Brain microvascular endothelial cell (primary cell): ENCODE data around the gene CLNS1A.
"Not testable (repeated sequence)": the region's sequence is repeated elsewhere in the genome, so short reads cannot be mapped to it uniquely, and the experiment has no call there.

Experiments
- DNase-seq: peaks from one replicate; pipeline ENCODE4 v3.0.0-alpha.2; 2020
- H3K27ac ChIP-seq: fragments of 250-450 bp; sonication (Bioruptor Pico); 2 replicates; pipeline ENCODE4 v1.5.1; 2020; ENCODE audit warnings: mild to moderate bottlenecking, moderate library complexity
- H3K27me3 ChIP-seq: fragments of 250-450 bp; sonication (Bioruptor Pico); replicated peaks from 2 replicates; pipeline ENCODE4 v1.5.1; 2020; ENCODE audit warnings: mild to moderate bottlenecking
- H3K36me3 ChIP-seq: fragments of 250-450 bp; sonication (Bioruptor Pico); replicated peaks from 2 replicates; pipeline ENCODE4 v1.5.1; 2020; ENCODE audit warnings: mild to moderate bottlenecking
- H3K4me3 ChIP-seq: 2 replicates; pipeline ENCODE4 v1.5.1; 2011; ENCODE audit warnings: low read depth, mild to moderate bottlenecking, control low read depth, low read length, moderate library complexity
- CTCF ChIP-seq: IDR thresholded peaks from 2 replicates; pipeline ENCODE4 v1.5.1; 2011; ENCODE audit warnings: low read depth, mild to moderate bottlenecking, moderate library complexity, low read length, control low read depth, inconsistent platforms; ENCODE audit errors: missing control alignments
- in situ Hi-C: cut with HindIII; loops from 2 replicates; pipeline ENCODE4 v1.10.0; 2017; ENCODE audit warnings: low sequenced_read_pairs, low pct_ligation_motif_present

The CLNS1A gene

GRCh38 chr11:77580712-77581337, 56.8 kb downstream of the CLNS1A start:
- DNase-seq: no peak
- no peak overlapping the region for H3K27ac ChIP-seq
- TF ChIP-seq CTCF: no peak
- H3K36me3 ChIP-seq: no peaks in the 10 kb centered on the region
- no peaks in the 10 kb centered on the region for H3K27me3 ChIP-seq
- in situ Hi-C loops: no loop called here
- no peak overlapping the region for H3K4me3 ChIP-seq

- in situ Hi-C loops, DNase-seq: not testable (repeated sequence)
Measured at GRCh38 chr11:77575428-77575827, 62.2 kb downstream of the CLNS1A start.

GRCh38 chr11:77570896-77571295, 66.7 kb downstream of the CLNS1A start:
- H3K36me3 ChIP-seq, H3K27ac ChIP-seq, DNase-seq, H3K27me3 ChIP-seq, H3K4me3 ChIP-seq, in situ Hi-C loops: not testable (repeated sequence)

More at GRCh38 chr11:77575428-77575827, 62.2 kb downstream of the CLNS1A start:
- H3K27me3 ChIP-seq, H3K27ac ChIP-seq, H3K36me3 ChIP-seq, H3K4me3 ChIP-seq: not testable (repeated sequence)

- TF ChIP-seq CTCF: no peak
- H3K27ac ChIP-seq: no peak overlapping the region
- no peak overlapping the region for H3K4me3 ChIP-seq
- no peak for DNase-seq
- no peaks in the 10 kb centered on the region for H3K36me3 ChIP-seq
- H3K27me3 ChIP-seq: no peaks in the 10 kb centered on the region
- in situ Hi-C loops: no loop called here
Measured at GRCh38 chr11:77569676-77570070, 67.9 kb downstream of the CLNS1A start.

- no peak for TF ChIP-seq CTCF
- no peak overlapping the region for H3K27ac ChIP-seq
- in situ Hi-C loops: no loop called here
- no peak overlapping the region for H3K4me3 ChIP-seq
- DNase-seq: no peak
- H3K27me3 ChIP-seq: no peaks in the 10 kb centered on the region
- H3K36me3 ChIP-seq: no peaks in the 10 kb centered on the region
Measured at GRCh38 chr11:77568916-77569675, 68.5 kb downstream of the CLNS1A start.

GRCh38 chr11:77568306-77568705, 69.3 kb downstream of the CLNS1A start:
- H3K36me3 ChIP-seq: no peaks in the 10 kb centered on the region
- in situ Hi-C loops: no loop called here

More at GRCh38 chr11:77568306-77568705, 69.3 kb downstream of the CLNS1A start:
- H3K27me3 ChIP-seq: no peaks in the 10 kb centered on the region
- DNase-seq: no peak
- TF ChIP-seq CTCF: no peak
- no peak overlapping the region for H3K27ac ChIP-seq
- H3K4me3 ChIP-seq: no peak overlapping the region
